Measurements from ENCODE around the gene LPCAT3.

LPCAT3 gene

DNA sequence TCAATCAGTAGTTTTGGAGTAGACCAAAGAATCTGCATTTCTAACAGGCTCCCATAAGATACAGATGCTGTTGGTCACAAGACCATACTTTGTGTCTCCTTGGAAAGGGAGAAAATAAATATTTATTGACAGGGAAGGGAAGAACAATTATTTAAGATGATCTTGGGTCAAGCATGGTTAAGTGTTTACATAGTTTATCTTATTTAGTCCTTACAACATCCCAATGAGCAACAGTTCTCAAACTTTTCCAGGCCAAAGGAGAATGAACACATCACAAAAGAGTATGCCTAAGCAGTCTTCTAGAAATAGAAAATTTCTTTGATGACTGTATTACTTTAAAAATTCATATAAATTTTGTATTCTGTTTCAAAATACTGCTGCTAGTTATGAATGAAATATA, 8.8 kb downstream of the LPCAT3 start:
- in situ Hi-C loops (cut with HindIII; ENCODE audit: low sequenced_read_pairs) = no loop called here
- DNase-seq (ENCODE audit: low read depth, low spot score) = no peak
- TF ChIP-seq, protein P1, sequence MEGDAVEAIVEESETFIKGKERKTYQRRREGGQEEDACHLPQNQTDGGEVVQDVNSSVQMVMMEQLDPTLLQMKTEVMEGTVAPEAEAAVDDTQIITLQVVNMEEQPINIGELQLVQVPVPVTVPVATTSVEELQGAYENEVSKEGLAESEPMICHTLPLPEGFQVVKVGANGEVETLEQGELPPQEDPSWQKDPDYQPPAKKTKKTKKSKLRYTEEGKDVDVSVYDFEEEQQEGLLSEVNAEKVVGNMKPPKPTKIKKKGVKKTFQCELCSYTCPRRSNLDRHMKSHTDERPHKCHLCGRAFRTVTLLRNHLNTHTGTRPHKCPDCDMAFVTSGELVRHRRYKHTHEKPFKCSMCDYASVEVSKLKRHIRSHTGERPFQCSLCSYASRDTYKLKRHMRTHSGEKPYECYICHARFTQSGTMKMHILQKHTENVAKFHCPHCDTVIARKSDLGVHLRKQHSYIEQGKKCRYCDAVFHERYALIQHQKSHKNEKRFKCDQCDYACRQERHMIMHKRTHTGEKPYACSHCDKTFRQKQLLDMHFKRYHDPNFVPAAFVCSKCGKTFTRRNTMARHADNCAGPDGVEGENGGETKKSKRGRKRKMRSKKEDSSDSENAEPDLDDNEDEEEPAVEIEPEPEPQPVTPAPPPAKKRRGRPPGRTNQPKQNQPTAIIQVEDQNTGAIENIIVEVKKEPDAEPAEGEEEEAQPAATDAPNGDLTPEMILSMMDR (IDR thresholded peaks at IDR 0.05; ENCODE audit: low read depth, low read length) = no peak
- no peak overlapping the region for H3K4me3 ChIP-seq (ENCODE audit: low read depth, low read length)

DNA sequence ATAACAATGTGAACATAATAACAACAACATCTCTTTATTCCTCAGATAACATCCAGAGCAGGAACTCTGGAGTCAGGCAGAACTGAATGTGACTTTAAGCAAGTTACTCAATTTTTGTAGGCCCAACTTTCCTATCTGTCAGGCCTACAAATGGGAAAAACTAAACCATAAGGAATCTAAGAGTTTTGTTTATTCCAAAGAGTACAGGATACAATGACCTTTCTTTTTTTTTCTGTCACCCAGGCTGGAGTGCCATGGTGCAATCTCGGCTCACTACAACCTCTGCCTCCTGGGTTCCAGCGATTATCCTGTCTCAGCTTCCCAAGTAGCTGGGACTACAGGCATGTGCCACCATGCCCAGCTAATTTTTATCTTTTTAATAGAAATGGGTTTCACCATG, 9.4 kb downstream of the LPCAT3 start:
- DNase-seq (ENCODE audit: low read depth, low spot score) = no peak
- TF ChIP-seq, protein P1 (IDR thresholded peaks at IDR 0.05; ENCODE audit: low read depth, low read length) = no peak
- in situ Hi-C loops (cut with HindIII; ENCODE audit: low sequenced_read_pairs) = no loop called here
- H3K4me3 ChIP-seq (ENCODE audit: low read depth, low read length) = no peak overlapping the region

DNA sequence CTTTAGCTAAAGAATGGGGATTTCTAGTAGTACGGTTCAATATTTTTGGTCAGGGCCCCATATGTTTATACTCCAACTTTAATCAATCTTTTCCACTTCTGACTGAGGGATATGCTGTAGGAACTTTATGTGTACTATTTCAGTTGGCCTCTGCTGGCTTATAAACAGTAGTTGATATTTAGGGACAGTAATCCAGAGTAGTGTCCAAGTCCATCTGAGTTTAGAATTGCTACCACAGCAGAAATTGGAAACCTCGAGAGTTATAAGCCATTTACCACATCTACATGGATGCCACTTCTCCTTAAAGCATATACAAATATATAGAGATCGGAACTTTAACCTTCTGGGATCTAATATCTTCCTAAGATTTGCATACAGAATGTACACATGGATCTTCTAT, 11.6 kb downstream of the LPCAT3 start:
- in situ Hi-C loops (cut with HindIII; ENCODE audit: low sequenced_read_pairs) = no loop called here
- TF ChIP-seq, protein P1 (IDR thresholded peaks at IDR 0.05; ENCODE audit: low read depth, low read length) = no peak
- no peak for DNase-seq (ENCODE audit: low read depth, low spot score)
- H3K4me3 ChIP-seq (ENCODE audit: low read depth, low read length) = no peak overlapping the region

DNA sequence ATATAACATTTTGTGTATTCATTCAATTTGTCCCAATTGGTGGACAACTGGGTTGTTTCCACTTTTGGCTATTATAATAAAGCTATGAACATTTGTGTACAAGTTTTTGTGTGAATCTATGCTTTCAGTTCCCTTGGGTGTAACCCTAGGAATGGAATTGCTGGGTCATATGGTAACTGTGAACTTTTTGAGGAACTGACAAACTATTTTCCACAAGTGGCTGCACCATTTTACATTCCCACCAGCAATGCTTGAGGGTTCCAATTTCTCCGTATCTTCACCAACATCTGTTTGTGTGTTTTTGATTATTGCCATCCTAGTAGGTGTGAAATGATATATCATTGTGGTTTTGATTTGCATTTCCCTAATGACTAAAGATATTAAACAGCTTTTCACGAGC, 13.0 kb downstream of the LPCAT3 start:
- no peak overlapping the region for H3K4me3 ChIP-seq (ENCODE audit: low read depth, low read length)
- in situ Hi-C loops (cut with HindIII; ENCODE audit: low sequenced_read_pairs) = no loop called here
- no peak for DNase-seq (ENCODE audit: low read depth, low spot score)
- TF ChIP-seq, protein P1 (IDR thresholded peaks at IDR 0.05; ENCODE audit: low read depth, low read length) = no peak

DNA sequence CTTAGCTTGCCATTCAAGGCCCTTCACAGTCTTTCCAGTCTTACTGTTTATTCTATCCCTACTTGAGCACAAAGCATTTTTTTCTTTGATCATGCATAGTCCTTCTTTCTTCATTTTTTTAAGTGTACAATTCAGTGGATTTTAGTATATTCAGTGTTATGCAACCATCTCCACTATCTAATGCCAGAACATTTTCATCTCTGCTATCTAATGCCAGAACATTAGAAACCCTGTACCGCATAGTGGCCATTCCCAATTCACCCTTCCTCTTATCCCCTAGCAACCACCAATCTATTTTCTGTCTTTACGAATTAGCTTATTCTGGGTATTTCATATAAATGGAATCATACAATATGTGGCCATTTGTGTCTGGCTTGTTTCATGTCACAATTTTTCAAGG, 13.4 kb downstream of the LPCAT3 start:
- in situ Hi-C loops (cut with HindIII; ENCODE audit: low sequenced_read_pairs) = no loop called here
- TF ChIP-seq, protein P1 (IDR thresholded peaks at IDR 0.05; ENCODE audit: low read depth, low read length) = no peak
- H3K4me3 ChIP-seq (ENCODE audit: low read depth, low read length) = no peak overlapping the region

DNA sequence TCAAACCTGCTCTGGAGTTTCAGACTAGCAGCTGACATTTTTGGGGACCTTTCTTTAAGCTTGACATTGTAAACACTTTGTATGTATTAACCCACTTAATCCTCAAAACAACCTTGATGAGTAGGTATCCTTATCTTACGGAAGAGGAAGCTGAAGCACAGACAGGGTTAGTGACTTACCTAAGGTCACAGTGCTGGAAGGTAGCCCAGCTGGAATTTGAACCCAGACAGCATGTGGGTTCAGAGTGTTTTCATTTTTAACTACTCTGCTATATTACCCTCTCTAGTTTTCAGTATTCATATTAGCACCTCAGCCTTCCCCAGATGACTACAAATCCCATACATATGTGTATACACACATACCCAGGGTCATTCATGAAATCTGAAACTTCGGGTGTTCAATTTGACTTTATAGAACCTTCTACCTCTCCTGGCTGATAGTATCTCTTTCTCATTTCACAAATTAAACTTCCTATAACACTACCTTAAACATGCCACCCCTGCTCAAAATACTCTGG, 13.9 kb downstream of the LPCAT3 start:
- DNase-seq (ENCODE audit: low read depth, low spot score) = no peak
- in situ Hi-C loops (cut with HindIII; ENCODE audit: low sequenced_read_pairs) = no loop called here
- H3K4me3 ChIP-seq (ENCODE audit: low read depth, low read length) = no peak overlapping the region
- TF ChIP-seq, protein P1 (IDR thresholded peaks at IDR 0.05; ENCODE audit: low read depth, low read length) = no peak

More for the DNA sequence above, 13.4 kb downstream of the LPCAT3 start:
- no peak for DNase-seq (ENCODE audit: low read depth, low spot score)
